Esophagus squamous epithelium (tissue), 5 donors: Measurements from ENCODE around the gene JARID2. TPM values are rescaled to one million over a fixed set of nuclear protein-coding genes. Genes with fewer than 3 reads are reported as not detected.
"Not testable (repeated sequence)": the region's sequence is repeated elsewhere in the genome, so short reads cannot be mapped to it uniquely, and the experiment has no call there.

Source experiments
- DNase-seq: peaks from one replicate; lab custom pipeline; 2025; lab: John Stamatoyannopoulos, UW
- H3K27ac ChIP-seq, 4 donors: fragments of 200-600 bp; sonication (generic); one replicate each; pipeline ENCODE4 v1.5.1; 2016 to 2019; ENCODE audit warnings: mild to moderate bottlenecking in 1 of 4
- H3K27me3 ChIP-seq, 4 donors: fragments of 200-600 bp; sonication (generic); 1 replicate in 3 of 4; 2 replicates in 1 of 4; pipeline versions ENCODE4 v1.5.1 to v1.6.0; 2017 to 2021; ENCODE audit warnings: antibody characterized with exemption in 1 of 4
- H3K36me3 ChIP-seq, 3 donors: fragments of 200-600 bp; sonication (generic); one replicate each; pipeline ENCODE4 v1.5.1; 2016 to 2019
- H3K4me1 ChIP-seq, 3 donors: fragments of 200-600 bp; sonication (generic); one replicate each; pipeline ENCODE4 v1.5.1; 2017 to 2019
- H3K4me3 ChIP-seq, 4 donors: fragments of 200-600 bp; sonication (generic); 1 replicate in 3 of 4; 2 replicates in 1 of 4; pipeline ENCODE4 v1.5.1; 2016 to 2019; ENCODE audit warnings: mild to moderate bottlenecking in 2 of 4, moderate library complexity in 1 of 4
- H3K9me3 ChIP-seq, 3 donors: fragments of 200-600 bp; sonication (generic); one replicate each; pipeline ENCODE4 v1.5.1; 2016 to 2019
- POLR2A ChIP-seq, 4 donors: fragments of 450-650 bp; IDR thresholded peaks; one replicate each; pipeline ENCODE4 v1.6.1; 2017; ENCODE audit warnings: antibody characterized with exemption in 4 of 4, mild to moderate bottlenecking in 4 of 4, moderate library complexity in 3 of 4
- WGBS, 2 donors: methylation state at CpG; one replicate each; pipeline ENCODE4 v1.1.5; 2018; 5-methylcytosine and 5-hydroxymethylcytosine counted together
- intact Hi-C: fragments of 100-400 bp; cut with DNase I; formaldehyde crosslinking; loops from one replicate; pipeline ENCODE4 v1.15.0; 2022
- total RNA-seq, 4 donors: library from RNA; depleted of rRNA; stranded (reverse); fragments of >200 nt; gene quantifications; one replicate each; pipeline ENCODE4 v1.1.0, GENCODE V29; 2016
- TF ChIP-seq, protein P1 (sequence below), 6 experiments: fragments of 450-650 bp in 4 of 6; fragments of 200-600 bp in 2 of 6; sonication (generic) in 2 of 6; IDR thresholded peaks; one replicate each; pipeline ENCODE4 v1.5.1; 2016 to 2019; ENCODE audit warnings: antibody characterized with exemption in 6 of 6, mild to moderate bottlenecking in 4 of 6, moderate library complexity in 4 of 6
- donor health status: DM: yes; HTN: yes; CAD: no.

JARID2 gene
- total RNA-seq, 4 donors from 2014 or later = 13.3 to 19.6 (median 16.3) TPM

DNA sequence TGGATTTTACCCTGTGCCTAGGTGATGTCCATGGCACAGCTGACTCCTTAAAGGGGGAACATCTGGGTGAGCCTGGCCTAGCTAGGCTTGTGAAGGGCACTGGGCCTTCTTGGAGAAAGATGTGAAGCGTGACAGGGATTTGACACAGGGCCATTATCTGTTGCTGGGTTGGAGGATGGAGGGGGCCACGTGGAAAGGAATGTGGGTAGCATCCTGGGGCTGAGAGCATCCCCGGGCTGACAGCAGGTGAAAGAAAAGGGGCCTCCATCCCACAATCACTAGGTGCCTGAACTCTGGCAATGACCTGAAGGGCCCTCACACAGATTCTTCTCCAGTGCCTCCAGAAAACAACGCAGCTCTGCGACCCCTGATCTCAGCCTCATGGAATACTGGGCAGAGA lies 292.2 kb downstream of the JARID2 start:
- H3K27me3 ChIP-seq = no peaks in the 10 kb centered on the region
- H3K4me3 ChIP-seq = no peak overlapping the region
- H3K36me3 ChIP-seq = peaks cover 0 to 4% (median 0%) of the 10 kb centered on the region in 3 donors
- no peak for DNase-seq
- no peaks in the 10 kb centered on the region for H3K9me3 ChIP-seq
- WGBS, 2 donors = 92 to 96% methylated on average over 2 to 4 of the region's 5 CpGs
- peaks cover 0 to 31% (median 9%) of the 10 kb centered on the region in 3 donors for H3K4me1 ChIP-seq
- no peak overlapping the region for H3K27ac ChIP-seq
- TF ChIP-seq, protein P1, sequence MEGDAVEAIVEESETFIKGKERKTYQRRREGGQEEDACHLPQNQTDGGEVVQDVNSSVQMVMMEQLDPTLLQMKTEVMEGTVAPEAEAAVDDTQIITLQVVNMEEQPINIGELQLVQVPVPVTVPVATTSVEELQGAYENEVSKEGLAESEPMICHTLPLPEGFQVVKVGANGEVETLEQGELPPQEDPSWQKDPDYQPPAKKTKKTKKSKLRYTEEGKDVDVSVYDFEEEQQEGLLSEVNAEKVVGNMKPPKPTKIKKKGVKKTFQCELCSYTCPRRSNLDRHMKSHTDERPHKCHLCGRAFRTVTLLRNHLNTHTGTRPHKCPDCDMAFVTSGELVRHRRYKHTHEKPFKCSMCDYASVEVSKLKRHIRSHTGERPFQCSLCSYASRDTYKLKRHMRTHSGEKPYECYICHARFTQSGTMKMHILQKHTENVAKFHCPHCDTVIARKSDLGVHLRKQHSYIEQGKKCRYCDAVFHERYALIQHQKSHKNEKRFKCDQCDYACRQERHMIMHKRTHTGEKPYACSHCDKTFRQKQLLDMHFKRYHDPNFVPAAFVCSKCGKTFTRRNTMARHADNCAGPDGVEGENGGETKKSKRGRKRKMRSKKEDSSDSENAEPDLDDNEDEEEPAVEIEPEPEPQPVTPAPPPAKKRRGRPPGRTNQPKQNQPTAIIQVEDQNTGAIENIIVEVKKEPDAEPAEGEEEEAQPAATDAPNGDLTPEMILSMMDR (IDR thresholded peaks at IDR 0.05) = no peak
- TF ChIP-seq POLR2A (IDR thresholded peaks at IDR 0.05) = no peak
- intact Hi-C loops = no loop called here

DNA sequence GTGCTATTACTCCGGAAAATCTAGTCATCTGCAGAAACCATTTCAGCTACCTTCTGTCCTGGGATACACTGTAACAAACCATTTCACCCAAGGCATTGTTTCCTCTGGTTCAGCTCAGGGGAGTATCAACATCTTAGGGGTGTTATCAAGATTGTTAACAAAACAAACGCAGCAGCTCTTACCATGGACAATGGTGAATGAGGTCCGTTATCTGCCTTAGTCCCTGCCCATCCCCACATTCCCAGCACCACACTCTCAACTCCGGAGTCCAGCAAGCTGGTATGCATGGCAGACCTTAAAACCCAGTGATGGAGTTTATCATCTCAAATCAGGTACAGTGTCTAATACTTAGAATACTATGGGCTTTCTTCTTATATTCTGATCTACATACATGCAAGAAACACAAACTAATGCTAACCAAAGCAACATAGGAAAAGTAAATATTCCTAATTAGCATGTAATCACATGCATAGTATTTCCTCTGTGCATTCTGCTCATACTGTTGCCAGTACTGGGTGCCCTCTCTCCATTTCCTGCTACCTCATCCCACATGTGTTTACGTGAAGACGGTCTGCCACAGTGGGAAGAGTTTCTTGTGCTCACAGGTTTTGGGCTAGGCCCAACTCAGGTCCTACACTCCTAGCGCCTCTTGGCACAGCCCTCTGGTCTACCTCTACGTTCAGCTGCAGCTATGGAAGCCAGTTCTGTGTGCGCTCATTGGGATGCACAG lies 293.1 kb downstream of the JARID2 start:
- WGBS, 2 donors = 87 to 96% methylated on average over 7 to 9 of the region's 9 CpGs
- no peak for DNase-seq
- H3K27me3 ChIP-seq = no peaks in the 10 kb centered on the region
- H3K4me1 ChIP-seq = peaks cover 0 to 27% (median 9%) of the 10 kb centered on the region in 3 donors
- intact Hi-C loops = no loop called here
- H3K4me3 ChIP-seq = no peak overlapping the region
- no peak overlapping the region for H3K27ac ChIP-seq
- peaks cover 0 to 4% (median 3%) of the 10 kb centered on the region in 3 donors for H3K9me3 ChIP-seq
- TF ChIP-seq, protein P1 (IDR thresholded peaks at IDR 0.05) = no peak
- no peak for TF ChIP-seq POLR2A (IDR thresholded peaks at IDR 0.05)
- H3K36me3 ChIP-seq = no peaks in the 10 kb centered on the region

DNA sequence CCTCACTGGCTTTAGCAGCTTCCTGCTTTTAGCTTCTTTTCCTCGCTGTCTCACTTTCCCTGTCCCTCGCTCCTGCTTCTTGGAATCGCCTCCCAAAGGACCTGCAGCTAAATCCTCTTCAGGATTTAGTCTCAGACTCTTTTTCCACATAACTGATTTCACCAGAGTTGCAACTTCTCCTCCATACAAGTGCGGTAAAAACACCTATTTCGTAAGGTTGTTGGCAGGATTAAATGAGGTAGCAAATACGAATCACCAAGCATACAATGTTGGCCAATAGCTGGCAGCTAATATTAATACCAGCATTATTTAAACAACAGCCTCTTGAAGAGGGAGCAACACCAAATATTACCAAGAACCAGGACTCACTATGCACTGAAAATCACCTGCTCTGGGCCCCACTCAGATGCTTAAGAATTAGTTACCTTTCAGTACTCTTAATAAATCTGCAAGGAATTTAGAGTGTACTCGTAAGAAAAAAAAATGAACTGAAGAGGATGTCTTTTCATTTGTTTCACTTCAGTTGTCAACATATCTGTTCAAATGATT lies 293.9 kb downstream of the JARID2 start:
- intact Hi-C loops = no loop called here
- H3K36me3 ChIP-seq = no peaks in the 10 kb centered on the region
- peaks cover 0 to 10% (median 3%) of the 10 kb centered on the region in 3 donors for H3K9me3 ChIP-seq
- no peak overlapping the region for H3K4me3 ChIP-seq
- TF ChIP-seq, protein P1 (IDR thresholded peaks at IDR 0.05) = no peak
- no peak for TF ChIP-seq POLR2A (IDR thresholded peaks at IDR 0.05)
- H3K27ac ChIP-seq = no peak overlapping the region
- no peaks in the 10 kb centered on the region for H3K27me3 ChIP-seq
- peaks cover 0 to 27% (median 9%) of the 10 kb centered on the region in 3 donors for H3K4me1 ChIP-seq
- DNase-seq = no peak
- WGBS, 2 donors = 55 to 75% methylated on average over 7 of the region's 7 CpGs

DNA sequence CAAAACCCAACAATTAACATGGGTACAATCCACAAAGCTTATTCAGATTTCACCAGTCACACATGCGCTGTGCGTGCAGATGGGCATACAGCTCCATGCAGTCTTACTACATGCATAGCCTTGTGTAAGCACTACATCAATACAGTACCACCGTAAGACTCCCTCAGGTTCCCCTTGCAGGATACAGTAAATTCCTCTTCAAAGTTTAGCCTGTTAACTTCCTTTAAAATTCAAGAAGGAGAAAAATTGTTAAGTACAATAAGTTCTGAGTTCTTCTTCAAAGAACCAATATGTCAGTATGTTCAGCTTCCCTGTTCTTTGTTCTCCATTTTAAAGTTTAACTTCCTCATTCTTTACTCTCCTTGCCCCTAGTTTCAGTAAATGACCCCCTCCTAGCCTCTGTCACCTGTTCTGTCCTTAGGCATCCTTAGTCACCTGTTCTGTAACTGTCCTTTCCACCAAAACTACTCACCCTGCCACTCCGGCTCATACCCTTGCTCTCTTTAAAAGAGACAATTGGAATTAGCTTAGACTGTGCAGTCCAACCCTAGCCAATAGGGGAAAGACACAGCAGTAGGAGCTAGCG lies 297.6 kb downstream of the JARID2 start:
- H3K27me3 ChIP-seq, H3K36me3 ChIP-seq, H3K27ac ChIP-seq, H3K9me3 ChIP-seq, intact Hi-C loops, DNase-seq, H3K4me3 ChIP-seq: not testable (repeated sequence)
- H3K4me1 ChIP-seq = peaks cover 0 to 22% (median 0%) of the 10 kb centered on the region in 3 donors
- 94% methylated on average over 5 of the region's 5 CpGs for WGBS, 2 donors

DNA sequence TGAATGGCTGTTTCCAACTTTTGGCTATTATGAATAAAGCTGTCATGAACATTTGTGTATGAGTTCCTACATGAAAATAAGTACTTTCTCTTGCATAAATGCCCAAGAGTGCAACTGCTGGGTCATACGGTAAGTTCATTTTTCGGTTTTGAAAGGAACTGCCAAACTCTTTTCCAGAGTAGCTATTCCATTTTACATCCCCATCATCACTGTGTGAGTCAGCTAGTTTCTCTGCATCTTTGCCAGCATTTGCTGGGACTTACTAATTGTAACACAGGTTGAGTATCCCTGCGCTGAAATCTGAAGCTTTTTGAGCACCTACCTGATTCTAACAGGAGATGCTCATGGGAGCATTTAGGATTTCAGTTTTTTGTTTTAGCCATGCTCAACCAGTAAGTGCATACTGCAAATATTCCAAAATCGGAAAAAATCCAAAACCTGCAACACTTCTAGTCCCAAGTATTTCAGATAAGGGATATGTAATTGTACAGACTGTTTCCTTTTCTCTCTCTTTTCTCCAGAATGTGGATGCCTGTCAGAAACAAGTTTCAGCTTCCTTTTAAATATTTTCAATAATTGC lies 298.5 kb downstream of the JARID2 start:
- H3K4me3 ChIP-seq = no peak overlapping the region
- H3K9me3 ChIP-seq = peaks cover 0 to 10% (median 3%) of the 10 kb centered on the region in 3 donors
- no peak overlapping the region for H3K27ac ChIP-seq
- WGBS, 2 donors = 88 to 91% methylated on average over 4 of the region's 4 CpGs
- TF ChIP-seq, protein P1 (IDR thresholded peaks at IDR 0.05) = no peak
- TF ChIP-seq POLR2A (IDR thresholded peaks at IDR 0.05) = no peak
- no peaks in the 10 kb centered on the region for H3K27me3 ChIP-seq
- intact Hi-C loops = no loop called here
- H3K4me1 ChIP-seq = peaks cover 0 to 22% (median 0%) of the 10 kb centered on the region in 3 donors
- no peak for DNase-seq
- H3K36me3 ChIP-seq = no peaks in the 10 kb centered on the region
